HT1080 (cell line): ENCODE measurements around the gene RGS3. TPM values are rescaled to one million over a fixed set of nuclear protein-coding genes. Genes with fewer than 3 reads are reported as not detected.
A peak's percentile ranks its signal among the peaks of the same experiment; 100 is the strongest.

Source experiments
- DNase-seq: peaks from one replicate; pipeline ENCODE4 v3.0.0-alpha.2; 2015; ENCODE audit warnings: low read depth
- total RNA-seq: library from RNA; depleted of rRNA; stranded (reverse); fragments of >200 nt; shearing (Covaris generic); gene quantifications from 2 replicates; pipeline ENCODE4 v1.2.3, GENCODE V29; 2014

Gene RGS3
- total RNA-seq, 1 experiment from 2014 or later = 52.0 TPM

DNA sequence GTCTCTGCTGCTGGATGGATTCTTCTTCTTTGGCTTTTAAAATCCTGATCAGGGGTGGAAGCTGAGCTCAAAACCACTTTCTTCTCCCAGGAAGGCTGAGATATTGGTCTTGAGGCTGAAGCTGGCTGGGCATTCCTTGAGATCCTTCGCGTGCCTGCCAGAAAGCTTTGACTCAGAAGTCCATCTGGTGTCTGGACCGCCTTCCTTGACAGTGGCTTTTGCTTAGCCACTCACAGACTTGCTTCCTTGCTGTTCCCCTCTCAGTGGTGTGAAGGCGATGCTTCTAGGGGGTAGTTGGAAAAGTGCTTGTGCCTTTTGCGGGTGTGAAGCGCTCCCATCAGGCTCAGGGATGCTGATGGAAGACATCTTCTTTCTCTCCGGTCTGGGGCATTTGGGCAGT, 45.9 kb downstream of the RGS3 start:
- no peak for DNase-seq

DNA sequence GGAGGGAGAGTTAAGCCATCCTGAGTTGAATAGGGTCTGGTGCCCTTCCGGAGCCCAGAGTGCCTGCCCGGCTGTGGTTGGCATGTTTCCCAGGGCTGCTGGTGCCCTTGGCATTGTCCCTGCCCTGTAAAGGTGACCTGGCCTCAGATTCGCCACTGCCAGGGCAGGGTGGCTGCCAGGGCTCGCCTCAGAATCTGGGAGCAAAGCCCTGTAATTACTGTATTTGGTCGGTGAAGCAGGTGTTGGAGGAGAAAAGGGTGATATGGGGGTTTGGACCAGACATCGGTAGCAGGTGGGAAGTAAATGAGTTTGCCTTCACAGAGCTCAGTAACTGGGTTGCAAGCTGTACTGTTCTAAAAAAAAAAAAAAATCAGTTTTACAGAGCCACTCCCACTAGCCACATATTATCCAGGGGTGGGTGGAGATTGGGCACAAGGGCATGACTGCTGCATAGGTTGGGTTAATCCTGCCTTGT, 47.6 kb downstream of the RGS3 start:
- DNase-seq = no peak

DNA sequence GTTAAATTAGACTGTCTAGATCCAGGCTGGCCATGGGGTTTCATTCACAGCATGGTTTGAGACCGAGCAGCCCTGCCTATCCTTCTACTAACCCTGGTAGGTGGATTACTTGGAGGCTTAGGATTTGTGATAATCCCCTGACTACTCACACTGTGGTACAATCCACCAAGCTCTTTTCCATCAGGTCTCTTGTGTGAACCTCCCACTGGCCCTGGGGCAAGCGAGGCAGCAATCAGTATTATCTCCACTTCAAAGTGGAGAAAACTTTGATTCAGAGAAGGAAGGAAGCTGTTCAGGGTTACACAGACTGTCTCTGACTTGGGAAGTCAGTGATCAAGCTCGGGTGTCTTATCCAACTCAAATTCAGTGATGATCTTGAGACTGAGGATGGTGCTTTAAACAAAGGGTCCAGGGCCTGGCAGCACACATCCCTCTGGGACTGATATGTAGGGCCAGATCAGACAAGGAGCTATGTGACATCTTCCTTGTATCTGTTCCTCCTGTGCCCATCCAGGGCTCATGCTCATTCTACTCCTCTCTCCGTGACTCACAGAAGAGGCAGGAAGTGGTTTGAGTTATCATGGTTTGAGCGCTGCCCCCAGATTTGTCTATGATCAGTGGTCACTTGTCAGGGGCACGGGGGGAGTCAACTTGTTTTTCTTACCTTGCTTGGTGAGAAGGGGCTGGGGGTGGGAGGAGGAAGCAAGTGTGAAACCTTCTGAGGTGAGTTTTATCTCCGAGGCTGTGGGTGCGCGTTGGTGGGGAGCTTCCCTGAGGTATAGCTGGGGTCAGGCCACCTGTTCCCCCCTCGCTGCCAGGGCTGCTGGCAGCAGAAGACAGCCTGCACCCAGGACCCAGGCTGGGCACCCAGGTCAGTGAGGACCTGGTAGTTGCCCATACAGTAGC, 48.6 kb downstream of the RGS3 start:
- DNase-seq = peak; percentile 84

DNA sequence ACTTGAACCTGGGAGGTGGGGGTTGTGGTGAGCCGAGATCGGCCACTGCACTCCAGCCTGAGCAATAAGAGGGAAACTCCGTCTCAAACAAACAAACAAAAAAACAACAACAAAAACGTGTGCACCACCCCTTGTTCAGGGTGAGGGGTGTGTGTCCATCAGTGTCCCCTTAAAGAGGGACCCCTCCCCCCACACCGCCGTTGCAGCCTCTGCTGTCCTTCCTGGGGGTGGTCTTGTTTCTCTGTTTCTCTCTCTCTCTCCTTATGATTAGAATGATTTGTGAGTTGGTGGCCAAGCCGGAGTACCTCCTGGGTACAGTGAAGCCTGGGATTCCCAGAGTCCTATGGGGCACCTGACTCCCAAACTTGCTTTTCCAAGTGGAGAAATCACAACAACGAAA, 49.6 kb downstream of the RGS3 start:
- no peak for DNase-seq

DNA sequence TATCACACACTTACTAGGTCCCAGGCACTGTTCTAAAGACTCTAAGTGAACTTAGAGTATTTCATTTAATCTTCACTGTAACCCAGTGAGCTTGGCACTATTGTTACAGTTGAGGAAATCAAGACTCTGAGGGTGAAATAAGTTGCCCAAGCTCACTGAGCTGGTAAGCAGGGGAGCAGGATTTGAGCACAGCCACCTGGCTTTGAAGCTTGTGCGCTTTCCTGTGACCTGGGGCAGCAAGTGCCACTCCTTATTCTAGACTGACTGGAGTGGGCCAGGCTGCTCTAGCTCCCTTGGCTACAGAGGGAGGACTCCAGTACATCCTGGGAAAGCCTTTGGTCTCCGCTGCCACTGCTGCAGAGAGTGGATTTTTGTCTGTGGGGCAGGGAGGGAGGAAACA, 50.0 kb downstream of the RGS3 start:
- DNase-seq = no peak

DNA sequence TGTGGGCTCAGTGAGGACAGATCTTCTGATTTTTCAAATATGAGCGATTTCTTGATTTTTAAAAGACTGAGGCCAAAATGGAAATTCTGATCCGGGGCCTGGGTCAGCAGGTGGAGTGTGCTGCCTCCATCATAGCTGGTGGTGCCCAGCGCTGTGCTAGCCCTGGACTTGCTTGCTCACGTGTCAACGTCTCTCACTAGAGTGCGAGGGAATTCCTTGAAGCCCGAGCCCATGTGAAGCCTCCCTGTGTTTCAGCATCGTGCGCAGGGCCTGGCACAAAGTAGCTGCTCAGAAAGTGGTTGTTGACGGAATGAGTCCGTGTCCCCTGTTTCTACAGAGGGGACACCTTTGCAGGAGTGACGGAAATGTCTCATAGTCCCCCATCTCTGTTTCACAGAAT, 50.5 kb downstream of the RGS3 start:
- DNase-seq = no peak

DNA sequence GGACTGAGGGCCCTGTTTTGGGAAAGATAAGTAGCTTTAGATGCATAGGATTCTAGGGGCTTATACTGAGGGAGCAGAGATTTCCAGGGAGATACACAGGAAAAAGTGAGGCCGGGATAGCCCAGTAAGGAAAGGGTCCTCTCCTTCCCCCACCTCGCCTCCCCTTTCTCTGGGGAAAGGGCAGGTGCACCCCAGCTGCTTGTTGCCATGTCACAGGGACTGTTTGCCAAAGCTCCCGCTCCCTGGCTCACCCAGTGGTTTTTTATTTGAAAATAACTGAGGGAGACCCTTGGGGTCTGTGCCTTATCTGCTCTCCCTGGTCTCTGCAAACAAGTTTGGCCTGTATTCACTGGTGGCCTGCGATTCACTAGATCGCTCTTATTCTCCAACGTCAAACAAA, 51.2 kb downstream of the RGS3 start:
- no peak for DNase-seq

DNA sequence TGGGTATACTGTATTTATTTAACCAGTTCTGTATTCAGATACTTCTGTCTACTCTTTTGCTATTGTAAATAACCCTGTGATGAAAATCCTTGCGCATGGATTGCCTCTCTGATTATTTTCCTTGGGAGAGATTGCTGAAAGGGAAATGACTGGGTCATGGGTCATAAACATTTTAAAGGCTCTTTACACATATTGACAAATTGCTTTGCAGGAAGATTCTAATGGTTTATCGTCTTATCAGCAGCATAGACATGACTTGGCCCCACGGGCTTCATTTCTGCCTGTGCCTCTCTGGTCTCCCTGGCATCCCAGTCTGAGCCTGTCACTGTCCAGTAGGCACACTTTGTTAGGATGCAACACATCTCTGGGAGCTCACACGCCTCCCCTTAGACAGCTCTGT, 52.3 kb downstream of the RGS3 start:
- DNase-seq = no peak

DNA sequence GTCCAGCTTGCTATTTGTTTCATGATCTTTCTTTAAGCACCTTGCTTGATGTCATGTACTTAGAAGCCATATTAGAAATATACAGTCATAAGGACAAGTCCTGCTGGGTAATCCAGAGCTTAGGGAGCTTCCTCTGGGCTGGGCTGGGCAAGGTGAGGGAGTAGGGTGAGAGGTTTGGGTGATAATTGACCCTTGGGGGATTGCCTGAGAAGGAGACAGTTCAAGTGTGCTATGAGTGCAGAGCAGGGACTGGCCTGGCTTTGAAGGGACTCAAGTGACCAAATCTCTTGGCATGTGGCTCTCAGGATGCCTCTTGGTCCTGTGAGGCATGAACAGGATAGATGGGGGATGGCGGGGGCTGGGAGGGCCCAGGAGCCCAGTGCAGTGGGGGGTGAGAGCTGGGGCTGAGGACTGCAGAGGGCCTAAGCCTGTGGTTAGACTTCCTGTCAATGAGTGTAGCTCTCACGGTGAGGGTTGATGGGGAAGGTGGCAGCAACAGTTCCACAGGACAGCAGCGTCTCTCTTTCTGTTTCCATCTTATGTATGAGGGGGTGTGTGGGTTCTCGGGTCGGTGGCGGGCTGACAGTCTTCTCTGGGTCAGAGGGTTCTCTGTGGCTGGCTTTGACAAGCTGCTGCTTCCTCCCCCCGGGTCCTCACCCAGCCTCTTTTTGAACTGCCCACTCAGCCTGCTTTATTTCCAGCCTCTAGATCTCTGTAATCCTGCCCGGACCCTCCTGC, 53.5 kb downstream of the RGS3 start:
- peak; percentile 73 for DNase-seq

DNA sequence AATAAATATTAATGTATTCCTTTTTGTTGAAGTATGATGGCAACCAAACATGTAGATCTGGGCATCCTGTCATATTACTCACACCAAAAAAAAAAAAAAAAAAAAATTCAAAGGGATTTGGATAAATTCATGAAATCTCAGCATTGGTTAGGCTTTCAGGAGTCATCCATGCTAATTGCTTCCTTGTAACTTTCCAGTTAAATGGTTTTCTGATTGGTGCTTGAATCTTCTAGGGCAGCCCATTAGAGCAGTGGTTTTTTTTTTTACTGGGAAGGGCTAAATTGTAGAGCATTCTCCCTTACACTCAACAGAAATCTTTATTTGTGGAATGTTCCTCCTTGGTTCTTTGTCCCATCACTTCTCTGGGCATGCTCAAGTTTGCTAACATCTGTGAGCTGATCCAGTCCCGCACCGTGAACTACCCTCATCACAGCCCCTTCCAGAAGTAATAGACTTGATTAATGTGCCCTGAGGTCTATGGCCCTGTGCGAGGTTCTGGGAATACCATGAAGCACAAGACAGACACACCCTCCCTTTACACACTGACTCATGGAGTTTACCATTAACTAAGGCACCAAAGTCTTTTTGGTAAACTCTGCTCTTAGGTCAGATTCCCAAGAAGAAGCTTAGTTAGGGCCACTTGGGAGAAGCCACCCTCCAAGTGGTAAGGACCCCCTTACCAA, 56.0 kb downstream of the RGS3 start:
- DNase-seq = peak; percentile 35

DNA sequence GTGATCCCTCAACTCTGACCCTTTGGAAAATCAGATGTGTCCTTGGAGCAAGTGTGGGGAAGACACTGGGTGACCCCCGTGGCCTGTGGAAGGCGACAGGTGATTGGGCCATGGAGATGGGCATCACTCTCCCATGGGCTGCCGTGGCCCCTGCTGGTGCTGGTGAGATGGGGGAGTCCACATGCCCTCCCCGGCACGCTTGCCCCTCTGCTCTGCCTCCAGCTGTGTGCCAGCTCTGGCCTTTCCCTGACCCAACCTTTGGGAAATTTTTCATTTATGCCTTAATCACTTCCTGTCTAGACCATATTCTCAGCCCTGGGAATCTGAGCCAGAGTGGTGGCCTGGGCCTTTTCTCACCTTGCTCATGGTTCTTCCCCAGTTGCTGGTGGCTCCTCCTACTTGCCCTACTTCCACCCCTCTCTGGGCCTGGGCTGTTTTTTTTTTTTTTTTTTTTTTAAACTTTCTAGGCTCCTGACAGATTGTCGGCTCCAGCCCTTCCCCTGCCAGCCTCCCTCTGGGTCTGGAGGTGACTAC, 56.6 kb downstream of the RGS3 start:
- peak; percentile 82 for DNase-seq

DNA sequence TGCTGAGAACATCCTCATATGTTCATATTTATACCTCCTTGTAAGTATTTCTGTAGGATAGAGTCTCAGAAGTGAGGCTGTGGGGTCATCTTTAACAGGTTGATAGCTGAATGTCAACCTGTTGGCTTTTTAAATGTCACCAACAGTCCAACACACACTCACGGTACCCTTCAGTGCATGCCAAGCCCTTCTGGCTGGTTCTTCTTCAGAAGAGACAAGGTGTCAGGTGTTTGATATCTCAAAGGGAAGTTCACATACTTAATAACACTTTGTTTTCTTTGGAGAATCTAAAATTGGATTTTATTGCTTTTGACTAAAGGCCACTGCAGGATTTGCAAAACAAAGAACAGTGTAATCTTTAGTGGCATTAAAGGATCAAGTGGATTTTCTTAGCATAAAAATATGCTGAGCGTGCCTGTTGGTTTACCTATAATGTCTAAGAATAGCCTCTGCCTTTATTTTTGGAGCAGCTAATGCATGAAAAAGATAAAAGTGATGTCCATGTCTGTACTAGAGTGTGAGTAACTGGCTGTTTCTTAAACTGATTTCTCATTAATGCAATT, 58.2 kb downstream of the RGS3 start:
- DNase-seq = no peak

DNA sequence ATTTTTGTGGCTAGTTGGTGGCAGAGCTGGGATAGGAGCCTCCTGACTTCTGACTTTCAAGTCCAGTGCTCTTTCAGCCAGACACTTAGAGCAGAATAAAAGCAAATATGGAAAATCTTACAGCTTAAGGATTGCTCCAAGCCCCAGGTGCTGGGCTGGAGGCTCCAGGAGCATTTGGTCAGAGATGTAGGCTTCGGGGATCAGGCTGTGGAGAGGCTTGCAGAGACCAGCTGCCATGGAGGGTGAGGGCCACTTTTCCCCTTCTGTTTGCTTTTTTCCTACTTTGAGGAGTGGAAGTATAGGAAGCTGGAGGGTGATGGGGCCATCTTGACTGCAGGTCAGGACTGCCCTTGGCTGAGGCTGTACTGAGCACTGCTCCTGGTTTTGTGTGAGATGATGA, 58.9 kb downstream of the RGS3 start:
- no peak for DNase-seq

DNA sequence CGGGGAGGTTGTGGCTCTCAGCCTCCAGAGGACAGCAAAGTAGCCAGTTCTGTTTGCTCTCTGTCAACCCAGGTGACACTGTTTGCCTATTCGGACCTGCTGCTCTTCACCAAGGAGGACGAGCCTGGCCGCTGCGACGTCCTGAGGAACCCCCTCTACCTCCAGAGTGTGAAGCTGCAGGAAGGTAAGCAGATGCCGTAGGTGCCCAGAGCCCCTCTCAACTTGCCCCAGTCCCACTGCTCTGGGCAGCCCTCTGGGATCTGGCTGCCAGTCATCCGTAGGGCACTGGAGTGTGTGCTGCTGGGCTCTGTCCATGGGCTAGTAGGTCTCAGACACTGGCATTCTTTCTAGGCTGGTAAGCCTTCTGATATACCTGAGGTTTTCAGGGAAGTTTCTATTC, 59.3 kb downstream of the RGS3 start:
- no peak for DNase-seq

DNA sequence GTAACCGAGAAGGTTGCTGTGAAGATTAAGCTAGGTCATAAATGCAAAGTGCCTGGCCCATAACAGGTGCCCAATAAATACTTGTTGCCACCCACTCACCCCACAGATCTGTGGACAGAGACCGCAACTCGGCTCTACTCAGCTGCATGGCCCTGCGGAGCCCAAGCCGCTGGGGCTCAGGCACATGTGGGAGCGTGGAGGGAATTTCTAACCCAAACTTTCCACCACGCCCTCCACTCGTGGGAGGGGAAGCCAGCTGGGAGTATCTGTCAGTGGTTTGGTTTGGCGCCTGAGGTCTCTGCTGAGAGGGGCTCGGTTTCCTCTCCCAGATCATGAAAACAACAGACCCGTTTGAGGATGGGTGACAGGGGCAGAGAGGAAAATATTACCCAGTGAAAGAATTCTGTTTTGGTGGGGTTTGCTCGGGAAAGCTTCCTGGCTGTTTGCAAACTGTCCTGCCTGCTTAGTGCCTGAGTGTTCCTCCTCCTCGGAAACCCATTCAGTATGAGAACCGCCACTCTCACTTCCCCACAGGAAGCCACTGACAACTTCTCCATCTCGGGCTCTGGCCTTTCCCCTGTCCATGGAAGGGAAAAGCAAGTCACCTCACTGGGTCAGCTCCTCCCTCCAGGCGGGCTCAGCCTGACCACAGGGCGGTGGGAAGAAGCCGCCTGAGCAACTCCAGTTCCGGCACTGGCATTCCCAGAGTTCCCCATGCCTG, 60.1 kb downstream of the RGS3 start:
- peak; percentile 39 for DNase-seq

DNA sequence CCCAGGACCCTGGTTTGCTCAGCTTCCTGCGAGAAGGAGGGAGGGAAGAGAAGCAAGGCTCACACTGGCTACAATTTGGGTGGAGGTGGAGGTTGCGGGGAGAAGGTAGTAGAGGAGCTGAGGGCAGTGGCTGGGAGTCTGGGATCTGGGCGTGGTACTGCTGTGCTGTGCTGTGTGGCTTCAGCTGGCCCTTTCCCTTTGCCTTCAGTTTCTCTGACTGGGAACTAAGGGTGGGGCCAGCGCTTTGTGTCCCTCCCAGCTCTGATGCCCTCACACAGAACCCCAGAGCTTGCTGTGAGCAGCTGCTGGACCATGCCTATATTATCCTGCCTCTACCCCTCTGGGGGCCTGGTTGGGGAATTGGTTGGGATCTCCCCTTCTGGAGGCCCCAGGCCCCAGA, 60.9 kb downstream of the RGS3 start:
- no peak for DNase-seq

DNA sequence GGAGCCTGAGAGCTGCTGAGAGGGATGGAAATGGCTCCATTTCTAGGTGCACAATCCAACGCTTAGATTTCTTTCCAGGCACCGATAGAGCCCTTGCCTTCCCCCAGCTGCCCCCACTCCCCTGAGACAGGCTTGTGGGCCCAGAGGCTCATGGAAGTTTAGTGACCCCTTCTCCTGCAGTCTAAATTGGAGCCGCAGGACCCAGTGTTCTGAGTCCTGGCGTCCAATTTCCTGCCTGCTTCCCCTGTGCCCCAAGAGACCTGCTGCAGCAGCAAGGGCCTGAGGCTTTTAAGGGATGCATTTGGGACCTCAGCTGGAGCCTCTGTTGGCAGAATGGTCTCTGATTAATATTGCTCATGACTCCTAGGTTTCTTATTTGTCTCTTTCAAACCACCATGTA, 61.7 kb downstream of the RGS3 start:
- no peak for DNase-seq

DNA sequence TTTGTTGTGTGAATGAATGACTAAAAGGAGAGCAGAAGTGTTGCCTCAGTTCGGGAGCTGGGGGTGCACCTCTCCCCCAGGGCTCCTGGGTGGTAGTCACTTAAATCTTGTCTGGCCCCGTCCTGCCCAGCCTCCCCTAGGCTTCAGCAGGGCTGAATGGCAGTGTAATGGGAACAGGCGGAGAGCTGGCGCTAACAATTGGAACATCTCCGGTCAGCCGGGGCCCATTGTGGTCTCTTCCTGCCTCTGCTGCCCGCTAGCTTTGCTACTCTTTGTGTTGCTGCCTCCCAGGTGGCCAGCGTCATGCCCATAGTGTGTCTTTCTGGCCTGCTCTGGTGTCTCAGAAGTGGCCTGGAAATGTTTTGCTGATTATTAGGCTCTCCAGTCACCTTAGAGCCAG, 62.3 kb downstream of the RGS3 start:
- no peak for DNase-seq

DNA sequence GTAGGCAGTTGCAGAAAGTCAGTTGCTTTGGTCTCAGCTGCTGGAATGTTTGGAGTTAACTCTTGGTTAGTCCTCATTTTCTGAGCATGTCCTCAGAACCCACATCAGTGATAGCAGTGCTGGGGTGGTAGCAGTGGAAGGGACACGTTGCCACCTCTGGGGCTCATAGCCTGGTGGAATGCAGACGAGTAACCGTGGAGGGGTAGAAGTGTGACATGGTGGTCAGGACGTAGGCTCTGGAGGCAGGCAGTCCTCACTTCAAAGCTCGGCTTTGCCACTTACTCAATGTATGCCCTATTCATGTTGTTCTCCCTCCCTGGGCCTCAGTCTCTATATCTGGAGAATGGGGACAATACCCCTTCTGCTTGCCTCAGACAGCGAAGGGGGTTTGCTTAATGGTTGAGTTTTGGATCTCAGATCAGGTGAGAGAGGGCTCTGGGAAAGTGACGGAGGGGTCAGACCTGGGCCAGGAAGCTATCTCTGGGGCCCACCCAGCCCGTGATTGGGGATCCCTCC, 62.8 kb downstream of the RGS3 start:
- no peak for DNase-seq

DNA sequence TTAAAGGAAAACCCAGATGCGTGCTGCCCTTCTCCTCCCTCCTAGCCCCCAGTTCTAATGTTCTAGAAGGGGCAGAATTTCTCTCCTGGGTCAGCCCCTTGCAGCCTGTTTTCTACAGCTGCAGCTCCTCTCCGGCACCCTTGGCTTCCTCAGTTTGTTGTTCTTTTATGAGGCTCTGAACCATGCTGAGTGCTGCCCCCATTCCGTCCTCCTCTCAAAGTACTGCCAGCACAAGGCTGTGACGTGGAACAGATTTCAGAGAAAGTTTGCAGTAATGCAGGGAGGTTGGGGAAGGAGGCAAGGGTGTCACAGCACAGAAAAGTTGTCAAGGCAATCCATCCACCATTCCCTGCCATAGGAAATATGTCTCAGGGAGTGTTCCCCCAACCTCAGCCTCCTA, 63.3 kb downstream of the RGS3 start:
- DNase-seq = no peak

DNA sequence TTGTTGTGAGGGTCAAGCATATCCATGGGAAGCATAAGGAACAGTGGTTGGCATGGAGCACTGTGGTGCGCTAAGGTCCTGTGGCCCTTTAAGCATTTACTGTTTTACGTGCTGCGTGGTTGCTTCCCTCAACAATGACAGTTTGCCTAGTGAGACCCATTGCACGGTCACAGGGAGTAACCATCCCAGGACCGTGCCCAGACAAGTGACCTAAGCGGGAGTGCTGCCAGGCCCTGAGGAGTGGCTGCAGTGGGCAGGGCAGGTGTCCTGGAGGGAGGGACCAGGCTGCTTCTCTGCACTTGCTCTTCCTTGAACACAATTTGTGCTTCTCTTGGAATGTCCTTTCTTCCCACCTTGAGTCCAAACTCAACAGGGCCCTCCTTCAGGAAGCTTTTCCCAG, 64.6 kb downstream of the RGS3 start:
- DNase-seq = no peak
